ENCODE data around the gene R3HCC1L. TPM values are rescaled to one million over a fixed set of nuclear protein-coding genes. Genes with fewer than 3 reads are reported as not detected.

R3HCC1L gene
- 12.4 TPM for polyA plus RNA-seq (ENCODE audit: insufficient read length)

GRCh38 chr10:98134431-98135221, at the start of gene R3HCC1L:
R3HCC1L (plus strand) TSS chr10:98134657; CDS start chr10:98208115, 73,458 bp downstream.
- peak; percentile 60 for DNase-seq (ENCODE audit: low read depth)

GRCh38 chr10:98085238-98085637, 49.2 kb upstream of the R3HCC1L start:
- no peak for DNase-seq (ENCODE audit: low read depth)

- DNase-seq (ENCODE audit: low read depth), result no peak
Observed at GRCh38 chr10:98086837-98087708, 47.4 kb upstream of the R3HCC1L start.

- DNase-seq (ENCODE audit: low read depth), result no peak
Observed at GRCh38 chr10:98088186-98088971, 46.1 kb upstream of the R3HCC1L start.

- DNase-seq (ENCODE audit: low read depth), result no peak
Observed at GRCh38 chr10:98090822-98091221, 43.6 kb upstream of the R3HCC1L start.

- no peak for DNase-seq (ENCODE audit: low read depth)
Observed at GRCh38 chr10:98096316-98096715, 38.1 kb upstream of the R3HCC1L start.

- no peak for DNase-seq (ENCODE audit: low read depth)
Observed at GRCh38 chr10:98096731-98097130, 37.7 kb upstream of the R3HCC1L start.

- DNase-seq (ENCODE audit: low read depth), result no peak
Observed at GRCh38 chr10:98097175-98097574, 37.3 kb upstream of the R3HCC1L start.

- no peak for DNase-seq (ENCODE audit: low read depth)
Observed at GRCh38 chr10:98097616-98098015, 36.8 kb upstream of the R3HCC1L start.

GRCh38 chr10:98098247-98098646, 36.2 kb upstream of the R3HCC1L start:
- DNase-seq (ENCODE audit: low read depth), result no peak

- no peak for DNase-seq (ENCODE audit: low read depth)
Observed at GRCh38 chr10:98100476-98100875, 34.0 kb upstream of the R3HCC1L start.

GRCh38 chr10:98101366-98101765, 33.1 kb upstream of the R3HCC1L start:
- no peak for DNase-seq (ENCODE audit: low read depth)

- DNase-seq (ENCODE audit: low read depth), result no peak
Observed at GRCh38 chr10:98104125-98104524, 30.3 kb upstream of the R3HCC1L start.

- no peak for DNase-seq (ENCODE audit: low read depth)
Observed at GRCh38 chr10:98106531-98106930, 27.9 kb upstream of the R3HCC1L start.

- DNase-seq (ENCODE audit: low read depth), result no peak
Observed at GRCh38 chr10:98107644-98108430, 26.6 kb upstream of the R3HCC1L start.

- DNase-seq (ENCODE audit: low read depth), result no peak
Observed at GRCh38 chr10:98110356-98110755, 24.1 kb upstream of the R3HCC1L start.

GRCh38 chr10:98115031-98115787, 19.2 kb upstream of the R3HCC1L start:
- DNase-seq (ENCODE audit: low read depth), result no peak

GRCh38 chr10:98119891-98120290, 14.6 kb upstream of the R3HCC1L start:
- DNase-seq (ENCODE audit: low read depth), result no peak

- DNase-seq (ENCODE audit: low read depth), result no peak
Observed at GRCh38 chr10:98125940-98126631, 8.4 kb upstream of the R3HCC1L start.

GRCh38 chr10:98128802-98129201, 5.7 kb upstream of the R3HCC1L start:
- DNase-seq (ENCODE audit: low read depth), result no peak
